GM18526 (cell line): Measurements from ENCODE around the gene TSR1.

Experiments
- POLR2A ChIP-seq: IDR thresholded peaks from 3 replicates; pipeline ENCODE4 v1.6.1; 2011; ENCODE audit not compliant: insufficient read length; ENCODE audit errors: extremely low read depth

TSR1 gene

GRCh38 chr17:2336215-2336851, at the start of gene TSR1:
Gene TSR1 (minus strand): TSS chr17:2336457. CDS start chr17:2336427, 30 bp downstream.
- peak; percentile 90 for TF ChIP-seq POLR2A

GRCh38 chr17:2385240-2386210, 49.3 kb upstream of the TSR1 start:
- no peak for TF ChIP-seq POLR2A

- no peak for TF ChIP-seq POLR2A
Observed at GRCh38 chr17:2384439-2385127, 48.3 kb upstream of the TSR1 start.

- TF ChIP-seq POLR2A, result no peak
Observed at GRCh38 chr17:2383628-2384167, 47.4 kb upstream of the TSR1 start.

- TF ChIP-seq POLR2A, result no peak
Observed at GRCh38 chr17:2380950-2381649, 44.8 kb upstream of the TSR1 start.

GRCh38 chr17:2380226-2380922, 44.1 kb upstream of the TSR1 start:
- TF ChIP-seq POLR2A, result no peak

- no peak for TF ChIP-seq POLR2A
Observed at GRCh38 chr17:2379489-2380225, 43.4 kb upstream of the TSR1 start.

- TF ChIP-seq POLR2A, result no peak
Observed at GRCh38 chr17:2378905-2379304, 42.6 kb upstream of the TSR1 start.

GRCh38 chr17:2377659-2378058, 41.4 kb upstream of the TSR1 start:
- no peak for TF ChIP-seq POLR2A

- no peak for TF ChIP-seq POLR2A
Observed at GRCh38 chr17:2376107-2376506, 39.9 kb upstream of the TSR1 start.

- TF ChIP-seq POLR2A, result no peak
Observed at GRCh38 chr17:2375406-2375805, 39.1 kb upstream of the TSR1 start.

GRCh38 chr17:2374549-2375285, 38.5 kb upstream of the TSR1 start:
- no peak for TF ChIP-seq POLR2A

GRCh38 chr17:2373179-2373578, 36.9 kb upstream of the TSR1 start:
- no peak for TF ChIP-seq POLR2A

- TF ChIP-seq POLR2A, result no peak
Observed at GRCh38 chr17:2372681-2373080, 36.4 kb upstream of the TSR1 start.
